Cardiac muscle cell (in vitro differentiated cells and primary cell): ENCODE results near the gene CXCL16. TPM values are rescaled to one million over a fixed set of nuclear protein-coding genes. Genes with fewer than 3 reads are reported as not detected.

Experiments used
- DNase-seq, 2 donors: peaks; one replicate each; pipeline versions ENCODE4 v3.0.0 to v3.0.0-alpha.2; 2010 to 2017; ENCODE audit warnings: low read depth in 1 of 2, low spot score in 1 of 2
- H3K27ac ChIP-seq: fragments of 200-600 bp; sonication (generic); 2 replicates; pipeline ENCODE4 v1.5.1; 2016
- H3K27me3 ChIP-seq: fragments of 200-600 bp; sonication (generic); 2 replicates; pipeline ENCODE4 v1.6.0; 2016; ENCODE audit warnings: control low read depth
- H3K36me3 ChIP-seq: fragments of 200-600 bp; sonication (generic); 2 replicates; pipeline ENCODE4 v1.5.1; 2016; ENCODE audit warnings: control low read depth
- H3K4me1 ChIP-seq: fragments of 200-600 bp; sonication (generic); 2 replicates; pipeline ENCODE4 v1.8.1; 2017; ENCODE audit warnings: low read depth, mild to moderate bottlenecking, mixed run types
- H3K4me3 ChIP-seq: fragments of 200-600 bp; sonication (generic); 2 replicates; pipeline ENCODE4 v1.5.1; 2016; ENCODE audit warnings: mild to moderate bottlenecking
- H3K9me3 ChIP-seq: fragments of 200-600 bp; sonication (generic); 2 replicates; pipeline ENCODE4 v1.5.1; 2017; ENCODE audit warnings: low read depth, mild to moderate bottlenecking, control low read depth
- polyA plus RNA-seq: library from polyadenylated mRNA; unstranded; fragments of >200 nt; fragmentation: Nextera tagmentation; extraction: Ambion mirVana; gene quantifications from 2 replicates; pipeline ENCODE4 v1.2.1, GENCODE V29; 2016
- total RNA-seq: library from RNA; depleted of rRNA; stranded (reverse); fragments of >200 nt; gene quantifications from 2 replicates; pipeline ENCODE4 v1.2.3, GENCODE V29; 2016
- TF ChIP-seq, protein P1 (sequence below): IDR thresholded peaks from 2 replicates; pipeline ENCODE4 v1.5.1; 2012; ENCODE audit warnings: low read depth, mild to moderate bottlenecking, low read length

The CXCL16 gene
- total and polyA plus RNA-seq, 2 experiments from 2014 or later, result 0.66 to 0.89 TPM

DNA sequence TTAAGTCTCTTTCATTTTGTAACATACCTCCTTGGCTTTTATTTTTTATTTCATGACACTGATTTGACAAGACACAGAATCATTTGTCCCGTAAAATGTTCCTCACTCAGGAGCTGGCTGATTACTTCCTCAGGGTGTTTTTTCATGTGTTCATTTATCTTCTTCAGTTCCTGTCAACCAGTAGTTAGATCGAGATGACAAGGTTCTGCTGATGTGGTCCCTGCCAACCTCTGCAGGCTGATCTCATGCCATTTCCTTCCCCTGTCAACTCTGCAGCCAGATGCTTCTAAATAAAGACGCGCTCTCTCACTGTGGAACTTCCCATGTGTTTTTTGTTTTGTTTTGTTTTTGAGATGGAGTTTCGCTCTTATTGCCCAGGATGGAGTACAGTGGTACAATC, 8.1 kb upstream of the CXCL16 start:
- H3K27me3 ChIP-seq, result peaks cover 42% of the 10 kb centered on the region
- no peaks in the 10 kb centered on the region for H3K9me3 ChIP-seq
- H3K4me1 ChIP-seq, result no peaks in the 10 kb centered on the region
- no peak overlapping the region for H3K4me3 ChIP-seq
- no peaks in the 10 kb centered on the region for H3K36me3 ChIP-seq
- peak in 1 of 2 donors; percentile 18 for DNase-seq
- no peak overlapping the region for H3K27ac ChIP-seq
- TF ChIP-seq, protein P1, sequence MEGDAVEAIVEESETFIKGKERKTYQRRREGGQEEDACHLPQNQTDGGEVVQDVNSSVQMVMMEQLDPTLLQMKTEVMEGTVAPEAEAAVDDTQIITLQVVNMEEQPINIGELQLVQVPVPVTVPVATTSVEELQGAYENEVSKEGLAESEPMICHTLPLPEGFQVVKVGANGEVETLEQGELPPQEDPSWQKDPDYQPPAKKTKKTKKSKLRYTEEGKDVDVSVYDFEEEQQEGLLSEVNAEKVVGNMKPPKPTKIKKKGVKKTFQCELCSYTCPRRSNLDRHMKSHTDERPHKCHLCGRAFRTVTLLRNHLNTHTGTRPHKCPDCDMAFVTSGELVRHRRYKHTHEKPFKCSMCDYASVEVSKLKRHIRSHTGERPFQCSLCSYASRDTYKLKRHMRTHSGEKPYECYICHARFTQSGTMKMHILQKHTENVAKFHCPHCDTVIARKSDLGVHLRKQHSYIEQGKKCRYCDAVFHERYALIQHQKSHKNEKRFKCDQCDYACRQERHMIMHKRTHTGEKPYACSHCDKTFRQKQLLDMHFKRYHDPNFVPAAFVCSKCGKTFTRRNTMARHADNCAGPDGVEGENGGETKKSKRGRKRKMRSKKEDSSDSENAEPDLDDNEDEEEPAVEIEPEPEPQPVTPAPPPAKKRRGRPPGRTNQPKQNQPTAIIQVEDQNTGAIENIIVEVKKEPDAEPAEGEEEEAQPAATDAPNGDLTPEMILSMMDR, result no peak

DNA sequence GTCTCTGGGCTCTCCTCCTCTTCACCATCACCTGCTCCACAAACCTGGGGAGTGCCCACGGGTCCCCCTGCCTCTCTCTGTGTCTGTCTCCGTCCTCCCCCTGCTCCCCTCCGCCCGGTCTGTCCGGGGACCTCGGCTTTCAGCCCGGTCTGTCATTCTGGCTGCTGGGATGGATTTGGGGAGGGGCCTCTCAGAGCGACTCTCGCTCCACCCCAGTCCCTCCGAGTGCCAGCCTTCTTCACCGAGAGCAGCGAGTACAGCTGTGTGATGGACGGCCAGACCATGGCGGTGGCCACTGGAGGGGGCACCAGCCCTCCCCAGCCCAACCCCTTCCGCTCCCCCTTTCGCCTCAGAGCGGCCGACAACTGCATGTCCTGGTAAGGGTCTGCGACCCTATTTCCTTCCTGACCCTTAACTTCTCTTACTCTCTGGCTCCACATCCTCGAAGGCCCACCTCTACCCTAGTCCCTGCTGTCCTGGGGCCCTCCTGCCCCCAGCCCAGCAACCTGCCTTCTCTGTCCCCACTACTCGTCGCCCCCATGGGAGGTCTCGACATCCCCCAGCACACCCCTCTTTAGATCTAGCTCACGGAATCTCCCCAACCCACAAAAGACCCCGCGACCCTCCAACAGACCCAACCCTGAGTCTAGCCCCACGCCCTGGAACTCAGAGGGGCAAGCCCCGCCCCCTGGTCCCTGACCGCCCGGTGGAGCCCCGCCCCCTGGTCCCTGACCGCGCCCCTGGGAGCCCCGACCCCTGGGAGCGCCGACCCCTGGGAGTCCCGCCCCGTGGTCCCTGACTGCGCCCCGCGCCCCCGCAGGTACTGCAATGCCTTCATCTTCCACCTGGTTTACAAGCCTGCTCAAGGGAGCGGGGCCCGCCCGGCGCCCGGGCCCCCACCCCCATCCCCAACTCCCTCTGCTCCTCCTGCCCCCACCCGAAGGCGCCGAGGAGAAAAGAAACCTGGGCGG, 5.6 kb upstream of the CXCL16 start:
- no peaks in the 10 kb centered on the region for H3K4me1 ChIP-seq
- DNase-seq, result peak in 1 of 2 donors; percentile 17
- H3K27me3 ChIP-seq, result peaks cover 65% of the 10 kb centered on the region
- H3K36me3 ChIP-seq, result no peaks in the 10 kb centered on the region
- TF ChIP-seq, protein P1, result no peak
- peak overlapping the region; percentile 18 for H3K4me3 ChIP-seq
- no peak overlapping the region for H3K27ac ChIP-seq
- H3K9me3 ChIP-seq, result no peaks in the 10 kb centered on the region

DNA sequence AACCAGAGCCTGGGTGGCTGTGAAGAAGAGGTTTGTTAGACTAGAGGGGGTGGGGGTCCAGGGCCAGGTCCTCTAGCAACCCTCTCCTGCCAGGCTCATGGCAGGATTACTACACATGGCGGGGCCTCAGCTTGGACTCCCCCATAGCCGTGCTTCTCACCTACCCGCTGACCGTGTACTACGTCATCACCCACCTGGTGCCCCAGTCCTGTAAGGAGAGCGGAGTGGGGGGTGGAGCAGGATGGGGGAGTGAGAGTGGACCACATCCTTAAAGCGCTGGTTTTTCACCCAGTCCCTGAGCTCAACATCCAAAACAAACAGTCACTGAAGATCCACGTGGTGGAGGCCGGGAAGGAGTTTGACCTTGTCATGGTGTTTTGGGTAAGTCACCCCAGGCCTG, 4.2 kb upstream of the CXCL16 start:
- no peaks in the 10 kb centered on the region for H3K4me1 ChIP-seq
- DNase-seq, result no peak
- TF ChIP-seq, protein P1, result no peak
- H3K27me3 ChIP-seq, result peaks cover 76% of the 10 kb centered on the region
- H3K27ac ChIP-seq, result no peak overlapping the region
- H3K4me3 ChIP-seq, result no peak overlapping the region
- H3K36me3 ChIP-seq, result no peaks in the 10 kb centered on the region
- H3K9me3 ChIP-seq, result no peaks in the 10 kb centered on the region

DNA sequence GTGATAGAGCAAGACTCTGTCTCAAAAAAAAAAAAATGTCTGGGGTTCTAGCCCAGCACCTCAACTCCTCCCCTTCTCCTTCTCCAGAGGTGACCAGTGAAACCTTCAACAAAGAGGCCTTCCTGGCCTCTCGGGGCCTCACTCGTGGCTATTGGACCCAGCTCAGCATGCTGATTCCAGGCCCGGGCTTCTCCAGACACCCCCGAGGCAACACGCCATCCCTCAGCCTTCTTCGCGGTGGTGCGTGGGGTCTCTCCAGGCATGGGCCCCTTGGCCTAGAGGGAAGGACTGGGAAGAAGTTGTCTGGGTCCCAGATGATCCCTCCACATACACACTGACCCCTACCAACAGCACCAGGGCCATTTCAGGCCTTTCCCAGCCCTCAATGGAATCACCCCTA, 3.5 kb upstream of the CXCL16 start:
- Histone ChIP-seq H3K4me3 (no peak overlapping the region), H3K4me1 (no peaks in the 10 kb centered on the region), H3K27ac (no peak overlapping the region), H3K9me3 (no peaks in the 10 kb centered on the region), H3K27me3 (peaks cover 83% of the 10 kb centered on the region), H3K36me3 (no peaks in the 10 kb centered on the region)
- TF ChIP-seq, protein P1, result no peak
- DNase-seq, result no peak

DNA sequence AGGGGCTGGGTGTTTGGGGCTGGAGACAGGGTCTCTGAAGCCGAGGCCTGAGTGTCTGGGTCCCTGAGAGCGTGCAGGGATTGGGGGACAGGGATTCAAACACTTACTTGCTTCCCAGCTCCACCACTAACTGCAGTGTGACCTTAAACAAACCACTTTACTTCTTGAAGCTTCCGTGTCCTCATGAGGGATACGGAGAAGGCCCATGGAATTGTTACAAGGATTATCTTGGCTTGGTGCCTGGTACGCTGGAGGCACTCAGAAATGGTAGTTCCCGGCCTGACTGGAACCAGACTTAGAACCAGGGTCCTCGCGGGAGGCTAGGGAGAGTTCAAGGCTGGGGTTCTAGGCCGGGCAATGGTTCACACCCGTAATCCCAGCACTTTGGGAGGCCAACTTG, 2.9 kb upstream of the CXCL16 start:
- no peaks in the 10 kb centered on the region for H3K36me3 ChIP-seq
- no peaks in the 10 kb centered on the region for H3K9me3 ChIP-seq
- H3K27me3 ChIP-seq, result peaks cover 88% of the 10 kb centered on the region
- peak in 1 of 2 donors; percentile 24 for DNase-seq
- no peak overlapping the region for H3K4me3 ChIP-seq
- no peaks in the 10 kb centered on the region for H3K4me1 ChIP-seq
- H3K27ac ChIP-seq, result no peak overlapping the region
- TF ChIP-seq, protein P1, result no peak
